T-helper 2 cell treated with Interferon-gamma antibody and Interleukin-4, amounts not matched to agents 5 μg/mL and 100 μg/mL, for 36 hours (primary cell): ENCODE measurements around the gene P2RX7.
A peak's percentile ranks its signal among the peaks of the same experiment; 100 is the strongest.
"Not testable (repeated sequence)": the region's sequence is repeated elsewhere in the genome, so short reads cannot be mapped to it uniquely, and the experiment has no call there.

Source experiments
- DNase-seq: peaks from one replicate; pipeline ENCODE4 v3.0.0; 2021; ENCODE audit warnings: low spot score
- H3K27ac Mint-ChIP-seq: one replicate; pipeline ENCODE4 v1.8.0; 2021; ENCODE audit warnings: mild to moderate bottlenecking, mixed read lengths
- H3K27me3 Mint-ChIP-seq: one replicate; pipeline ENCODE4 v1.8.0; 2021; ENCODE audit warnings: low read depth, mixed read lengths
- H3K36me3 Mint-ChIP-seq: one replicate; pipeline ENCODE4 v1.8.0; 2021; ENCODE audit warnings: low read depth, mixed read lengths
- H3K4me1 Mint-ChIP-seq: one replicate; pipeline ENCODE4 v1.8.0; 2021; ENCODE audit warnings: low read depth, mixed read lengths
- H3K4me3 Mint-ChIP-seq: one replicate; pipeline ENCODE4 v1.8.0; 2022; ENCODE audit warnings: mild to moderate bottlenecking, moderate library complexity, mixed read lengths
- H3K9me3 Mint-ChIP-seq: one replicate; pipeline ENCODE4 v1.8.0; 2021; ENCODE audit warnings: mixed read lengths

Gene P2RX7

GRCh38 chr12:121135320-121135719 is 2.6 kb downstream of the P2RX7 start:
- Mint-ChIP-seq H3K27ac (no peak overlapping the region), H3K27me3 (no peaks in the 10 kb centered on the region), H3K4me3 (no peak overlapping the region), H3K4me1 (peaks cover 48% of the 10 kb centered on the region), H3K9me3 (no peaks in the 10 kb centered on the region), H3K36me3 (peaks cover 23% of the 10 kb centered on the region)
- DNase-seq: no peak

DNA sequence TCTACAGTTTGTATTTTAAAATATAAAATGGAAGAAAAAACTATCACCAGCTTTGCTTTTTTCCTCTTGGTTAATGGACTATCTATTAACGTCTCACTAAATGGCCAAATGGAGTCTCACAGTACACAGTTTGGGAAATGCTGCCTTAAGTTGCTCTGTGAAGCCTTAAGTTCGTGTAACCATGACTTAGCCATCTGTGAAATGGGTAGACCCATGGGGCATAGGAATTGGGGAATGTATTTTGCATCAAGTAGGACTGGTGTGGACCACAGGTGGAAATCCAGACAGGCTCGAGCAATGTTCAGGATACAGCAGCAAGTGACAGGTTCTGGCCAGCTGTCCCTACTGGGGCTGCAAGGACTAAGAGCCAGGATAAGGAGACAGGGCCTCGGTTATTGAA is 4.8 kb downstream of the P2RX7 start:
- Mint-ChIP-seq H3K4me3 (no peak overlapping the region), H3K27me3 (no peaks in the 10 kb centered on the region), H3K36me3 (peaks cover 32% of the 10 kb centered on the region), H3K27ac (peak overlapping the region; percentile 7), H3K9me3 (peaks cover 3% of the 10 kb centered on the region), H3K4me1 (peaks cover 30% of the 10 kb centered on the region)
- no peak for DNase-seq

- Mint-ChIP-seq H3K36me3 (peaks cover 32% of the 10 kb centered on the region), H3K4me3 (no peak overlapping the region), H3K27me3 (no peaks in the 10 kb centered on the region), H3K27ac (no peak overlapping the region), H3K4me1 (peaks cover 23% of the 10 kb centered on the region), H3K9me3 (peaks cover 5% of the 10 kb centered on the region)
- DNase-seq: no peak
Observed at GRCh38 chr12:121138284-121138683, 5.6 kb downstream of the P2RX7 start.

DNA sequence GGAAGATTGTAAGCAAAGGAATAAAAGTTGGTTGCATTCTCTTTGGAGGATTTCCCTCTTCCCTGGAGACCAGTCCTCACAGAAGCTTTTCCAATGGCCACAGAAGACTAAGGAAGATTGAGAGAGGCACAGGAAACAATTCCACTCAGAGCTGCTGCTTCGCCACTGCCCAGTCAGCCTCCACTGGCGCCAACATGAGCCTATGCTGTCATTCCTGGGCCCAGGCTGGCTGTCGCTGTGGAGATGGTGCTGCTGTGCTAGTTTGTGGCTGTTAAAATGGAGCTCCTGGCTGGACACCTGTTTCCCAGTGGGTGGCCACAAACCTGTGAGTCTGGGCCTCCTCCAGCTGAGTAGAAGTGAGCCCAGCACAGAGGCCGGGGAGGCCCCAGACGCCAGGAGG is 6.6 kb downstream of the P2RX7 start:
- peaks cover 21% of the 10 kb centered on the region for H3K4me1 Mint-ChIP-seq
- DNase-seq: no peak
- peaks cover 34% of the 10 kb centered on the region for H3K36me3 Mint-ChIP-seq
- no peak overlapping the region for H3K27ac Mint-ChIP-seq
- no peaks in the 10 kb centered on the region for H3K27me3 Mint-ChIP-seq
- no peak overlapping the region for H3K4me3 Mint-ChIP-seq
- peaks cover 5% of the 10 kb centered on the region for H3K9me3 Mint-ChIP-seq

- DNase-seq: no peak
- Mint-ChIP-seq H3K27me3 (no peaks in the 10 kb centered on the region), H3K36me3 (peaks cover 51% of the 10 kb centered on the region), H3K9me3 (peaks cover 5% of the 10 kb centered on the region), H3K4me1 (peaks cover 29% of the 10 kb centered on the region), H3K4me3 (no peak overlapping the region), H3K27ac (no peak overlapping the region)
Observed at GRCh38 chr12:121142171-121142950, 9.7 kb downstream of the P2RX7 start.

DNA sequence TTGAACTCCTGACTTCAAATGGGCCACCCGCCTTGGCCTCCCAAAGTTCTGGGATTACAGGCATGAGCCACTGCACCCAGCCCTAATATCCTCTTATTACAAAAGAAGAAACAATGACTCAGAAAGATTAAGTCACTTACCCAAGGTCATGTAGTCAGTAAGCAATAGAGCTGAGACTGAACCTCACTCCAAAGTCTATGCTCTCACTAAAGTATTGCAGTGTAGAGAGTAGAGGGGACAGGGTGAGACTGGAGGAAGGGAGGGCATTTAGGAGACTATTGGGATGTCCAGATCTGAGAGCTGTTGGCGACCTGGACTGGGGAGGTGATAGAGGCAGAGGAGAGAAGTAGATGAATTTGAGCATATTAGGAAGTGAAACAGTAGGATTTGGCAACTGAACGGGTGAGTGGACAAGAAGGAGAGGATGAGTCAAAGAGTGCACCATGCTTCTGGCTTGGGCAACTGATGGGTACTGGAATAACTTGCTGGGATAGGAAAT is 11.8 kb downstream of the P2RX7 start:
- Mint-ChIP-seq H3K27me3 (no peaks in the 10 kb centered on the region), H3K4me1 (peaks cover 26% of the 10 kb centered on the region), H3K36me3 (peaks cover 45% of the 10 kb centered on the region), H3K9me3 (peaks cover 5% of the 10 kb centered on the region), H3K27ac (peak overlapping the region; percentile 85), H3K4me3 (peak overlapping the region; percentile 19)
- DNase-seq: no peak

DNA sequence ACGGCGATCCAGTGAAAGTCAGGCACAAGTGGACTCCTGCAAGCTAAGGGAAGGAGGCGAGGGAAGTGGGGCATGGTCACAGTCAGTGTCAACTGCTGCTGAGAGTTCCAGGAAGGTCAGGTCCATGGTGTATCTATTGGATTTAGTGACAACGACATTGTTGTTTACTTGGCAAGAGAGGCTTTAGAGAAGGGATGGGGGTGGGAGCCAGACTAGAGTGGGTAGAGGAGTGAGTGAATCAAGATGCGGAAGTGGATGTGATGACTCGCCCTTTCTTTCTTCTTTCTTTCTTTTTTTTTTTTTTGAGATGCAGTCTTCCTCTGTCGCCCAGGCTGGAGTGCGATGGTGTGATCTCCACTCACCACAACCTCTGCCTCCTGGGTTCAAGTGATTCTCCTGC is 12.5 kb downstream of the P2RX7 start:
- Mint-ChIP-seq H3K4me3 (peak overlapping the region; percentile 19), H3K4me1 (peaks cover 26% of the 10 kb centered on the region), H3K27ac (peak overlapping the region; percentile 85), H3K9me3 (peaks cover 5% of the 10 kb centered on the region), H3K36me3 (peaks cover 43% of the 10 kb centered on the region), H3K27me3 (no peaks in the 10 kb centered on the region)
- DNase-seq: peak; percentile 27

DNA sequence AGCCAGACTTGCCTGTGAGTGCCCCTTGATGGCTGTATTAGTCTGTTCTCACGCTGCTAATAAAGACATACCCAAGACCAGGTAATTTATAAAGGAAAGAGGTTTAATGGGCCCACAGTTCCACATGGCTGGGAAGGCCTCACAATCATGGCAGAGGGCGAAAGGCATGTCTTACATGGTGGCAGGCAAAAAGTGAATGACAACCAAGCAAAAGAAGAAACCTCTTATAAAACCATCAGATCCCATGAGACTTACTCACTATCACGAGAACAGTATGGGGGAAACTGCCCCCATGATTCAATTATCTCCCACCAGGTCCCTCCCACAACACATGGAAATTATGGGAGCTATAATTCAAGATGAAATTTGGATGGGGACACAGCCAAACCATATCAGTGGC is 16.6 kb downstream of the P2RX7 start:
- H3K9me3 Mint-ChIP-seq, DNase-seq, H3K27ac Mint-ChIP-seq, H3K4me3 Mint-ChIP-seq, H3K27me3 Mint-ChIP-seq: not testable (repeated sequence)
- Mint-ChIP-seq H3K36me3 (peaks cover 32% of the 10 kb centered on the region), H3K4me1 (peaks cover 17% of the 10 kb centered on the region)

- Mint-ChIP-seq H3K27ac (no peak overlapping the region), H3K27me3 (no peaks in the 10 kb centered on the region), H3K9me3 (peaks cover 16% of the 10 kb centered on the region), H3K36me3 (peaks cover 43% of the 10 kb centered on the region), H3K4me1 (no peaks in the 10 kb centered on the region), H3K4me3 (no peak overlapping the region)
- no peak for DNase-seq
Observed at GRCh38 chr12:121154793-121155375, 22.2 kb downstream of the P2RX7 start.

DNA sequence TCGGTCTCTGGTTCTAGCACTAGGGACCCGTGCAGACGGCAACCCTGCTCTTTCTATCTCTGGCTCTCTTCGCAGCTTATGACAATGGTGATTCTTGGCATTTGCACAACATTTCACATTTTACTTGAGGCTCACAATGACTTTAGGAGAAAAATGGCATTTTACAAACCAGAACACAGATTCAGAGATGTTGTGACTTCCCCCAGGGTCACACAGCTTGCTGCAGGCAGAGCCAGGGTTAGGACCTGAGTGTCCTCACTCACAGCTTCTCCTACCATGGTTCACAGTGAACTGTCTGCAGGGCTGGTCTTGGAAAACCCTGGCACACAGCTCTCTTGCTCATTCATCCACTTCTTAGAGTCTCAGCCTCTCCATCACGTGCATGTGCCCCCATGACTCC is 23.7 kb downstream of the P2RX7 start:
- H3K27me3 Mint-ChIP-seq: no peaks in the 10 kb centered on the region

DNA sequence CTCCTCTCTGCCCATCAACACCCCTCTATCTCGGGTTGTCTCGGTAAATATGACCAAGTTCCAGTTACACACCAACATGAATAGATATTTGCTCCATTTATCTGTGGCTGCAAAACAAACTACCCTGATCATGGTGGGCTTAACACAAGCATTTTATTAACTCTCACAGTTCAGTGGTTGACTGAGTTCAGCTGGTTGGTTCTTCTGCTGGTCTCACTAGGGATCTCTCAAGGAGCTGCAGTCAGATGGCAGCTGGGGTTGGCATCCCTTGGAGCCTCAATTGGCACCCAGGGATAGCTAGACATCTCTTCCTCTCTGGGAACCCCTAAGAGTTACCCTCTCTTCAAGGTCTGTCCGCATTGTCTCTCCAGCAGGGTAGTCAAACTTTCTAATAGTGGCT is 25.4 kb downstream of the P2RX7 start:
- Mint-ChIP-seq H3K36me3 (peaks cover 46% of the 10 kb centered on the region), H3K4me3 (no peak overlapping the region), H3K9me3 (peaks cover 16% of the 10 kb centered on the region), H3K27me3 (no peaks in the 10 kb centered on the region), H3K4me1 (no peaks in the 10 kb centered on the region), H3K27ac (no peak overlapping the region)
- no peak for DNase-seq

More for the DNA sequence above, 23.7 kb downstream of the P2RX7 start:
- Mint-ChIP-seq H3K4me1 (no peaks in the 10 kb centered on the region), H3K36me3 (peaks cover 49% of the 10 kb centered on the region), H3K4me3 (no peak overlapping the region), H3K9me3 (peaks cover 16% of the 10 kb centered on the region), H3K27ac (no peak overlapping the region)
- no peak for DNase-seq

DNA sequence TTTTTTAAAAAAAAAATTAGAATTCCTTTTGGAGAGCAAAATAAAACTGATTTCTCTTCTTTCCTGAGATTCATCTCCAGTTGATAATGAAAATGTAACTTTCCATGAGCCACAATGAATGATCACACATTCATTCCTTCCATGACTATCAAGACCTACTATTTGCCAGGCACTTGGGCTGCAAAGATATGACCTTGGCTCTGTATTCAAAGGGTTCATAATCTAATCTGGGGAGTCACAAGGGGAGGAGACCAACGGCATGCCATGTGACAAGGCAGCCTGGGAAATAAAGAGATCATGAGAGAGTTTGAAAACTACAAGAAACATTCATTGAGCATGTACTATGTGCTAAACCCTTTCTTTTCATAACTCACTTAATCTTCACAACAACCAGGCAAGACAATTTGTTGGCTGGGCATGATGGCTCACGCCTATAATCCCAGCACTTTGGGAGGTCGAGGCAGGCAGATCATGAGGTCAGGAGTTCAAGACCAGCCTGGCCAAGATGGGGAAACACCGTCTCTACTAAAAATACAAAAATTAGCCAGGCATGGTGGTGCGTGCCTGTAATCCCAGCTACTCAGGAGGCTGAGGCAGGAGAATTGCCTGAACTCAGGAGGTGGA is 26.2 kb downstream of the P2RX7 start:
- Mint-ChIP-seq H3K36me3 (peaks cover 49% of the 10 kb centered on the region), H3K9me3 (peaks cover 16% of the 10 kb centered on the region)
- H3K4me1 Mint-ChIP-seq, DNase-seq, H3K4me3 Mint-ChIP-seq, H3K27me3 Mint-ChIP-seq, H3K27ac Mint-ChIP-seq: not testable (repeated sequence)

GRCh38 chr12:121159467-121160307 is 27.0 kb downstream of the P2RX7 start:
- Mint-ChIP-seq H3K9me3 (peaks cover 16% of the 10 kb centered on the region), H3K27me3 (no peaks in the 10 kb centered on the region), H3K4me3 (no peak overlapping the region), H3K36me3 (peaks cover 50% of the 10 kb centered on the region), H3K4me1 (no peaks in the 10 kb centered on the region), H3K27ac (no peak overlapping the region)
- no peak for DNase-seq
